HUES6 (cell line): Measurements from ENCODE around the gene PRPF19.

Experiments used
- H3K27ac ChIP-seq: 2 replicates; pipeline ENCODE4 v1.7.0; 2013; ENCODE audit warnings: low read depth, mild to moderate bottlenecking, low read length, inconsistent platforms
- H3K27me3 ChIP-seq: 2 replicates; pipeline ENCODE4 v1.6.1; 2013; ENCODE audit warnings: low read length; ENCODE audit not compliant: control insufficient read depth, insufficient read depth
- H3K36me3 ChIP-seq: 2 replicates; pipeline ENCODE4 v1.6.1; 2013; ENCODE audit warnings: low read length; ENCODE audit not compliant: control insufficient read depth, insufficient read depth
- H3K4me1 ChIP-seq: 2 replicates; pipeline ENCODE4 v1.6.1; 2013; ENCODE audit warnings: low read length; ENCODE audit not compliant: control insufficient read depth, insufficient read depth
- H3K4me3 ChIP-seq: 2 replicates; pipeline ENCODE4 v1.5.1; 2013; ENCODE audit warnings: low read depth, low read length
- H3K9ac ChIP-seq: one replicate; pipeline ENCODE4 v1.6.1; 2013; ENCODE audit warnings: mild to moderate bottlenecking, low read length
- H3K9me3 ChIP-seq: 2 replicates; pipeline ENCODE4 v1.6.1; 2013; ENCODE audit warnings: low read depth, low read length; ENCODE audit not compliant: control insufficient read depth, insufficient read depth

PRPF19 gene

GRCh38 chr11:60947700-60948099 is 41.3 kb upstream of the PRPF19 start:
- no peaks in the 10 kb centered on the region for H3K36me3 ChIP-seq
- H3K27ac ChIP-seq, result no peak overlapping the region
- H3K4me3 ChIP-seq, result no peak overlapping the region
- no peaks in the 10 kb centered on the region for H3K9me3 ChIP-seq
- H3K27me3 ChIP-seq, result peaks cover 37% of the 10 kb centered on the region
- H3K9ac ChIP-seq, result no peak overlapping the region
- peaks cover 20% of the 10 kb centered on the region for H3K4me1 ChIP-seq

- peaks cover 13% of the 10 kb centered on the region; the same call in 1 of the 2 replicates for H3K4me1 ChIP-seq
- H3K27ac ChIP-seq, result no peak overlapping the region
- no peak overlapping the region for H3K4me3 ChIP-seq
- no peaks in the 10 kb centered on the region for H3K9me3 ChIP-seq
- no peaks in the 10 kb centered on the region for H3K36me3 ChIP-seq
- no peak overlapping the region for H3K9ac ChIP-seq
- peaks cover 28% of the 10 kb centered on the region for H3K27me3 ChIP-seq
Measured at GRCh38 chr11:60946601-60947264, 40.3 kb upstream of the PRPF19 start.

GRCh38 chr11:60945295-60945667 is 38.9 kb upstream of the PRPF19 start:
- H3K4me1 ChIP-seq, result peaks cover 9% of the 10 kb centered on the region; the same call in 1 of the 2 replicates
- H3K36me3 ChIP-seq, result no peaks in the 10 kb centered on the region
- H3K4me3 ChIP-seq, result no peak overlapping the region
- H3K27ac ChIP-seq, result no peak overlapping the region
- H3K9ac ChIP-seq, result no peak overlapping the region
- peaks cover 13% of the 10 kb centered on the region for H3K27me3 ChIP-seq
- no peaks in the 10 kb centered on the region for H3K9me3 ChIP-seq

- H3K9ac ChIP-seq, result no peak overlapping the region
- no peaks in the 10 kb centered on the region for H3K36me3 ChIP-seq
- peaks cover 9% of the 10 kb centered on the region; the same call in 1 of the 2 replicates for H3K4me1 ChIP-seq
- no peak overlapping the region for H3K27ac ChIP-seq
- H3K27me3 ChIP-seq, result peaks cover 7% of the 10 kb centered on the region
- H3K4me3 ChIP-seq, result no peak overlapping the region
- H3K9me3 ChIP-seq, result no peaks in the 10 kb centered on the region
Measured at GRCh38 chr11:60944490-60945294, 38.3 kb upstream of the PRPF19 start.

GRCh38 chr11:60942970-60943565 is 36.7 kb upstream of the PRPF19 start:
- H3K4me3 ChIP-seq, result no peak overlapping the region
- H3K36me3 ChIP-seq, result no peaks in the 10 kb centered on the region
- H3K9ac ChIP-seq, result no peak overlapping the region
- H3K27me3 ChIP-seq, result peaks cover 4% of the 10 kb centered on the region; the same call in 1 of the 2 replicates
- H3K4me1 ChIP-seq, result peaks cover 7% of the 10 kb centered on the region; the same call in 1 of the 2 replicates
- no peaks in the 10 kb centered on the region for H3K9me3 ChIP-seq
- H3K27ac ChIP-seq, result no peak overlapping the region

GRCh38 chr11:60942219-60942618 is 35.8 kb upstream of the PRPF19 start:
- Histone ChIP-seq H3K9me3 (no peaks in the 10 kb centered on the region), H3K4me3 (no peak overlapping the region), H3K9ac (no peak overlapping the region), H3K4me1 (no peaks in the 10 kb centered on the region), H3K27ac (no peak overlapping the region), H3K27me3 (peaks cover 4% of the 10 kb centered on the region; the same call in 1 of the 2 replicates), H3K36me3 (no peaks in the 10 kb centered on the region)

- no peaks in the 10 kb centered on the region for H3K4me1 ChIP-seq
- H3K9ac ChIP-seq, result no peak overlapping the region
- no peak overlapping the region for H3K27ac ChIP-seq
- no peaks in the 10 kb centered on the region for H3K9me3 ChIP-seq
- no peaks in the 10 kb centered on the region for H3K36me3 ChIP-seq
- no peak overlapping the region for H3K4me3 ChIP-seq
- H3K27me3 ChIP-seq, result peaks cover 4% of the 10 kb centered on the region; the same call in 1 of the 2 replicates
Measured at GRCh38 chr11:60941371-60942119, 35.2 kb upstream of the PRPF19 start.

GRCh38 chr11:60939855-60940254 is 33.5 kb upstream of the PRPF19 start:
- no peak overlapping the region for H3K27ac ChIP-seq
- H3K36me3 ChIP-seq, result peaks cover 12% of the 10 kb centered on the region; the same call in 1 of the 2 replicates
- no peaks in the 10 kb centered on the region; the same call in 1 of the 2 replicates for H3K27me3 ChIP-seq
- no peaks in the 10 kb centered on the region for H3K9me3 ChIP-seq
- H3K9ac ChIP-seq, result no peak overlapping the region
- H3K4me1 ChIP-seq, result no peaks in the 10 kb centered on the region
- no peak overlapping the region for H3K4me3 ChIP-seq

GRCh38 chr11:60939301-60939700 is 32.9 kb upstream of the PRPF19 start:
- Histone ChIP-seq H3K9me3 (no peaks in the 10 kb centered on the region), H3K36me3 (peaks cover 15% of the 10 kb centered on the region; the same call in 1 of the 2 replicates), H3K9ac (no peak overlapping the region), H3K27me3 (no peaks in the 10 kb centered on the region; the same call in 1 of the 2 replicates), H3K4me3 (no peak overlapping the region), H3K4me1 (no peaks in the 10 kb centered on the region), H3K27ac (no peak overlapping the region)

- H3K27me3 ChIP-seq, result no peaks in the 10 kb centered on the region; the same call in 1 of the 2 replicates
Measured at GRCh38 chr11:60938500-60938899, 32.1 kb upstream of the PRPF19 start.

More at GRCh38 chr11:60938500-60938899, 32.1 kb upstream of the PRPF19 start:
- H3K27ac ChIP-seq, result no peak overlapping the region
- no peak overlapping the region for H3K9ac ChIP-seq
- H3K36me3 ChIP-seq, result peaks cover 19% of the 10 kb centered on the region
- H3K4me3 ChIP-seq, result no peak overlapping the region
- no peaks in the 10 kb centered on the region for H3K9me3 ChIP-seq
- no peaks in the 10 kb centered on the region for H3K4me1 ChIP-seq
